ENCODE data around the gene CCNK. TPM values are rescaled to one million over a fixed set of nuclear protein-coding genes. Genes with fewer than 3 reads are reported as not detected.

Gene CCNK
- total RNA-seq, 2 experiments from 2014 or later = 140 to 151 TPM

- intact Hi-C loops (cut with DNase I, micrococcal nuclease) = no loop called here
- Histone ChIP-seq H3K4me1 (ENCODE audit: insufficient read depth, low read length) (peaks cover 30% of the 10 kb centered on the region), H3K4me3 (ENCODE audit: low read length) (no peak overlapping the region), H3K27me3 (ENCODE audit: control insufficient read depth in 1 of 2, insufficient read depth in 2 of 2, low read length in 2 of 2) (no peaks in the 10 kb centered on the region), H3K9me3 (ENCODE audit: control insufficient read depth in 1 of 2, insufficient read depth in 1 of 2, low read length in 2 of 2) (no peaks in the 10 kb centered on the region), H3K27ac (ENCODE audit: low read depth in 1 of 2, low read length in 2 of 2) (no peak overlapping the region), H3K36me3 (ENCODE audit: insufficient read depth, low read length) (no peaks in the 10 kb centered on the region)
- no peaks in the 10 kb centered on the region for H3K9me3 Mint-ChIP-seq
- TF ChIP-seq, protein P1, sequence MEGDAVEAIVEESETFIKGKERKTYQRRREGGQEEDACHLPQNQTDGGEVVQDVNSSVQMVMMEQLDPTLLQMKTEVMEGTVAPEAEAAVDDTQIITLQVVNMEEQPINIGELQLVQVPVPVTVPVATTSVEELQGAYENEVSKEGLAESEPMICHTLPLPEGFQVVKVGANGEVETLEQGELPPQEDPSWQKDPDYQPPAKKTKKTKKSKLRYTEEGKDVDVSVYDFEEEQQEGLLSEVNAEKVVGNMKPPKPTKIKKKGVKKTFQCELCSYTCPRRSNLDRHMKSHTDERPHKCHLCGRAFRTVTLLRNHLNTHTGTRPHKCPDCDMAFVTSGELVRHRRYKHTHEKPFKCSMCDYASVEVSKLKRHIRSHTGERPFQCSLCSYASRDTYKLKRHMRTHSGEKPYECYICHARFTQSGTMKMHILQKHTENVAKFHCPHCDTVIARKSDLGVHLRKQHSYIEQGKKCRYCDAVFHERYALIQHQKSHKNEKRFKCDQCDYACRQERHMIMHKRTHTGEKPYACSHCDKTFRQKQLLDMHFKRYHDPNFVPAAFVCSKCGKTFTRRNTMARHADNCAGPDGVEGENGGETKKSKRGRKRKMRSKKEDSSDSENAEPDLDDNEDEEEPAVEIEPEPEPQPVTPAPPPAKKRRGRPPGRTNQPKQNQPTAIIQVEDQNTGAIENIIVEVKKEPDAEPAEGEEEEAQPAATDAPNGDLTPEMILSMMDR (IDR thresholded peaks at IDR 0.05) = no peak
- H3K36me3 Mint-ChIP-seq (ENCODE audit: low read depth) = no peaks in the 10 kb centered on the region
- ChIA-PET POLR2A (no interaction called here), CTCF (no interaction called here)
- peak in 1 of 14 experiments; percentile 1 for DNase-seq
- no peak overlapping the region for H3K27ac Mint-ChIP-seq
- H3K4me1 Mint-ChIP-seq (ENCODE audit: low read depth) = peaks cover 16% of the 10 kb centered on the region
- H3K4me3 Mint-ChIP-seq = no peak overlapping the region
- no peaks in the 10 kb centered on the region for H3K27me3 Mint-ChIP-seq
- no peak for ATAC-seq (ENCODE audit: poor library complexity)
Observed at GRCh38 chr14:99521176-99522024, 40.2 kb downstream of the CCNK start.

- no peak for ATAC-seq (ENCODE audit: poor library complexity)
- Mint-ChIP-seq H3K27me3 (no peaks in the 10 kb centered on the region), H3K9me3 (no peaks in the 10 kb centered on the region), H3K36me3 (ENCODE audit: low read depth) (no peaks in the 10 kb centered on the region), H3K4me3 (no peak overlapping the region), H3K27ac (no peak overlapping the region), H3K4me1 (ENCODE audit: low read depth) (peaks cover 16% of the 10 kb centered on the region)
- Histone ChIP-seq H3K4me3 (ENCODE audit: low read length) (no peak overlapping the region), H3K36me3 (ENCODE audit: insufficient read depth, low read length) (no peaks in the 10 kb centered on the region), H3K27me3 (ENCODE audit: control insufficient read depth in 1 of 2, insufficient read depth in 2 of 2, low read length in 2 of 2) (no peaks in the 10 kb centered on the region), H3K27ac (ENCODE audit: low read depth in 1 of 2, low read length in 2 of 2) (no peak overlapping the region), H3K4me1 (ENCODE audit: insufficient read depth, low read length) (peaks cover 31% of the 10 kb centered on the region), H3K9me3 (ENCODE audit: control insufficient read depth in 1 of 2, insufficient read depth in 1 of 2, low read length in 2 of 2) (no peaks in the 10 kb centered on the region)
- no peak for DNase-seq
- TF ChIP-seq, protein P1 (IDR thresholded peaks at IDR 0.05) = no peak
- ChIA-PET POLR2A (no interaction called here), CTCF (no interaction called here)
- intact Hi-C loops (cut with DNase I, micrococcal nuclease) = no loop called here
Observed at GRCh38 chr14:99522025-99522401, 40.8 kb downstream of the CCNK start.

DNA sequence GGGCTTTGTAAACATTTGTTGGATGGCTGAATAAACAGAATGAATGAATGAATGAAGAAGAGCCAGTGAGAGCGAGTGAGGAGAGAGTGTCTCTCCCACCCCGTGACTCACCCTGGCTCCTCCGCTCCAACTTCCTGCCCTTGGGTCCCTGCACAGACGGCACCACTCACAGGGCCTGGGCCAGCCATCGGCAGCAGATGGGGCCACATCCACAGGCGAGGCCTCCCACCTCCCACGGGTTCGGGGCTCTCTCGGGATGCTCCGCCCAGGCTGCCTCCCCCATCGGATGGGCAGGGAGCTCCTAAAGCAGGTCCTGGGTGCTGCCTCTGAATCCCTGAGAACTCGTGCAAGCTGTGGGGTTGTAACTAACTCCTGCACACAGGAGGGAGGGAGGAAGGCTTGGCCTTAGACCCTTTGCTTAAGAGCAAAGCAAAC, 41.3 kb downstream of the CCNK start:
- DNase-seq = no peak
- Histone ChIP-seq H3K4me1 (ENCODE audit: insufficient read depth, low read length) (peaks cover 31% of the 10 kb centered on the region), H3K27ac (ENCODE audit: low read depth in 1 of 2, low read length in 2 of 2) (no peak overlapping the region), H3K9me3 (ENCODE audit: control insufficient read depth in 1 of 2, insufficient read depth in 1 of 2, low read length in 2 of 2) (no peaks in the 10 kb centered on the region), H3K4me3 (ENCODE audit: low read length) (no peak overlapping the region), H3K36me3 (ENCODE audit: insufficient read depth, low read length) (no peaks in the 10 kb centered on the region), H3K27me3 (ENCODE audit: control insufficient read depth in 1 of 2, insufficient read depth in 2 of 2, low read length in 2 of 2) (no peaks in the 10 kb centered on the region)
- ChIA-PET CTCF (no interaction called here), POLR2A (no interaction called here)
- ATAC-seq (ENCODE audit: poor library complexity) = no peak
- TF ChIP-seq, protein P1 (IDR thresholded peaks at IDR 0.05) = no peak
- Mint-ChIP-seq H3K27ac (no peak overlapping the region), H3K4me3 (no peak overlapping the region), H3K36me3 (ENCODE audit: low read depth) (no peaks in the 10 kb centered on the region), H3K9me3 (no peaks in the 10 kb centered on the region), H3K4me1 (ENCODE audit: low read depth) (peaks cover 16% of the 10 kb centered on the region), H3K27me3 (no peaks in the 10 kb centered on the region)
- intact Hi-C loops (cut with DNase I, micrococcal nuclease) = no loop called here

All from CD4-positive, alpha-beta T cell (primary cell).